Stimulated activated CD4-positive, alpha-beta T cell treated with anti-CD3 and anti-CD28 coated beads, TNF-alpha, amount 100 ng/mL, for 48 hours (primary cell): ENCODE data around the gene ERP44.
"Not testable (repeated sequence)": the region's sequence is repeated elsewhere in the genome, so short reads cannot be mapped to it uniquely, and the experiment has no call there.

Source experiments
- DNase-seq, 3 donors: peaks; one replicate each; pipeline ENCODE4 v3.0.0-alpha.2; 2020; ENCODE audit warnings: low read depth in 3 of 3

The ERP44 gene

DNA sequence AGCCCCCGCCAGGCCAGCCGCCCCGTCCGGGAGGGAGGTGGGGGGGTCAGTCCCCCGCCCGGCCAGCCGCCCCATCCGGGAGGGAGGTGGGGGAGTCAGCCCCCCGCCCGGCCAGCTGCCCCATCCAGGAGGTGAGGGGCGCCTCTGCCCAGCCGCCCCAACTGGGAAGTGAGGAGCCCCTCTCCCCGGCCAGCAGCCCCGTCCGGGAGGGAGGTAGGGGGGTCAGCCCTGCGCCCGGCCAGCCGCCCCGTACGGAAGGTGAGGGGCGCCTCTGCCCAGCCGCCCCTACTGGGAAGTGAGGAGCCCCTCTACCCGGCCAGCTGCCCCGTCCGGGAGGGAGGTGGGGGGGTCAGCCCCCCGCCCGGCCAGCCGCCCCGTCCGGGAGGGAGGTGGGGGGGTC lies 30.8 kb downstream of the ERP44 start:
- DNase-seq = not testable (repeated sequence)

DNA sequence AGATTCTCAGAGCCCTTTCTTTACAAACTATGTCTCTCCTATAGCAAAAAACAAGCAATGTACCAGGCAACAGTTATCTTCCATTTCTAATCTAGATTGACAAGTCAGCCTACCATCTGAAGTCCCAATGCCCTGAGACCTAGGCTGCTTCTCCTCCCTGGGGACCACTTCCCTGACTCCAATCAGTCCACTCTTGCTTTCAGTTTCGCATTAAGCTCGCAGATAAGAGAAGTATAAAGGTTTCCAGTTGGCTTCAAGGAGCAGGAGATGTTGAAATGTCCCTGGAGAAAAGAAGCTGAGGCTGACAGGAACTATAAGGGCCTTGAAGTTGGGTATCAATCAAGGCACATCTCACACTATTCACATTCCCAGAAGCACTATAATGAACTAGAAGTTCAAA lies 32.3 kb downstream of the ERP44 start:
- no peak for DNase-seq

- no peak for DNase-seq
These were observed 33.8 kb downstream of the ERP44 start for GRCh38 chr9:100064872-100065581.

DNA sequence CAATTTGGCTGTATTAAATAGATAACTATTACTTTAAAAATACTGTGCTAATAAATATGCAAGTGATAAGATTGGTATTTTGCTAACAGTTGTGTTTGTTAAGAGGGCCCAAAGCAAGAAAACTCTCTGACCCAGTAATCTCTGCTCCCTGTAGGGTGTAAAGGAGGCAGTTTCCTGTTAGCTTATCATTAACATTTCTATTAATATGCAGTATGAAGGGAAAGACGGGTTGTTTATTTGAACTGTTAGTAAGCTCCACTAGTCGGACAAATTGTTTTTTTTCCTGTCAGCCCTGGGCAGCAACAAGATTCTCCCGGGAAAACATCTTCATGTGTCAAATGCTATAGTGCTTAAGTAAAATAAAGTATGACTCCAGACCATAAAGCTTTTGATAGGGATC lies 35.6 kb downstream of the ERP44 start:
- no peak for DNase-seq

- not testable (repeated sequence) for DNase-seq
These were observed 36.1 kb downstream of the ERP44 start for GRCh38 chr9:100062683-100063082.

DNA sequence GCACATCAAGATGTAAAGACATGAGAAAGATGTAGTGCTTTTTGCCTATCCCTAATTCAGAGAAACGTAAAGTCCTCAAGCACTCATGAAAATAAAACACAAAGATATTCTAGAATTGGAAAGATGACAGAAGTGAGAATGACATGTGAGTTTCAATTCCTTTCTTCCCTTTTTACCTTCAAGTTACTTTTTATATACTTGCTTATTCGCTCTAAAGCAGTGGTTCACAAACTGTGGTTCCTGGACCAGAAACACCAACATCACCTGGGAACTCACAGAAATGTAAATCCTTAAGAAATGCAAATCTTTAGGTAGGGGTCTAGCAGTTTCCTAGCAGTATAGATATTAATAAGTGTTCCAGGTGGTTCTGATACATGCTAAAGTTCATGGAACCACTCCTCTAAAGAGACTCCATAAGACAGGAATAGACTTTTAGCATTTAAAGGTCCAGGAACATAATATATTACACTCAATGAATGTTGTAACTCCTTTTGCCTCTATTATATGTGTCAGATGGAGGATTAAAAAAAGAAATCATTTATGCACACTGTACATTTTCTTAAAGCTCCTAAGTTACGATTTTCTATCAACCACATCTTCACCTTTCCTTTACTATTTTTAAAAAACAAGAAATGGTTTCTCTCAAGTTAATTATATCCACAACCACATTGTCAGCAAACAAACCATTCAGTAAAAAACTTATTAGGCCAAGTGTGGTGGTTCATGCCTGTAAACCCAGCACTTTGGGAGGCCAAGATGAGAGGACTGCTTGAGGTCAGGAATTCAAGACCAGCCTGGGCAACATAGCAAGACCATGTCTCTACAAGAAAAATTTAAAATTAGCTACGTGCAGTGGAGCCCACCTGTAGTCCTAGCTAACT lies 39.9 kb downstream of the ERP44 start:
- DNase-seq = no peak

DNA sequence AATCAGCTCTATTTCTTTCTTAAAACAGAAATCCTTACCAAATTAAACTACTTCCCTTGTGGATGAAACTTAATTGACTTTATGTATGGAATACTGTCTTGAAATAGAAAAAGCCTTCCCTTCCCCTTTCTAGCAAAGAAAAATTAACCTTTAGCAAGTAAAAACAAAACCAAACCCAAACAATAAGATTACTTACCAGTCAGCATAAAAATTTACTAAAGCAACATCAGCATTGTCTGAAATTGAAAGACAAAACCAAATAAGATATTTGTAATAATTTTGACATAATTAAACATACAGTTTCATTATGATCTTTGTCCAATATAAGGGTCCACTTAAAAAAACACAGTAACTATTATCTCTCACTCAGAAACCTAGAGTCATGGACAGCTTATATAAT lies 41.2 kb downstream of the ERP44 start:
- no peak for DNase-seq

GRCh38 chr9:100056561-100056960 lies 42.2 kb downstream of the ERP44 start:
- no peak for DNase-seq

DNA sequence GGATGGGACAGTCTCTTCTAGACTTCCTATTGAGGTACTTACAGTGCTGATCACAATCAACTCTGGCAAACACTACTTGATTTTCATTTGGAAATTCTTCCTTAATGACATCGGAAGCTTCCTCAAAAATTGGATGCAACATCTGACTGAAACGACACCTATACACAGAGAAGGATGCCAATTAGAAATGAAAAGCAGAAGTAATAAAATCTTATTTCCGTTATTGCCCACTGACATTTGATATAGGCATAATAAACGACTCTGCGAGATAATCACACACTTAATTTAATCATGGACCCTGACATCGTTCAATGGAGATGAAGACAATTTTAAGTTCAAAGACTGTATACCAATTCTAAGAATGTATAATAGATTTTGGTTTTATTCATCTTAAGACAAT lies 46.4 kb downstream of the ERP44 start:
- DNase-seq = no peak

DNA sequence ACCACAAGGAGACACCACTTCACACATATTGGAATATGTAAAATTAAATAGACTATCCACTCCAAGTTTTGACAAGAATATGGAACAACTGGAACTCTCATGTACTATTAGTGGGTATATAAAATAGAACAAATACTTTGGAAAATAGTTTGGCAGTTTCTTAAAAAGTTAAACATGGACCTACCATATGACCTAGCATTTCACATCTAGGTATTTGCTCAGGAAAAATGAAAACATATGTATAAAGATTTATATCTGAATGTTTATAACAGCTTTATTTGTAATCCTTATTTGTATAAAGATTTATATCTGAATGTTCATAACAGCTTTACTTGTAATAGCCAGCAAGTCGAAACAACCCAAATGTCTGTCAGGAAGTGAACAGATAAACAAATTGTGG lies 49.2 kb downstream of the ERP44 start:
- DNase-seq = no peak

DNA sequence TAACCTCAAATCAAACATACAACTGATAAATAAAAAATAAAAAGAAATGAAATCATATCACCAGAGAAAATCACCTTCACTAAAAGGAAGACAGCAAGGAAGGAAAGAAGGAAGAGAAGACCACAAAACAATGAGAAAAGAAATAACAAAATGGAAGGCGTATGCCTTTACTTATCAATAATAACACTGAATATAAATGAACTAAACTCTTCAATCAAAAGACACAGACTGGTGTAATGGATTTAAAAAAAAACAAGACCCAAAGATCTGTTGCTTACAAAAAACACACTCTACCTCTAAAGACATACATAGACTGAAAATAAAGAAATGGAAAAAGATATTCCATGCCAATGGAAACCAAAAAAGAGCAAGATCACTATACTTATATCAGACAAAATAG lies 60.3 kb downstream of the ERP44 start:
- DNase-seq = no peak

DNA sequence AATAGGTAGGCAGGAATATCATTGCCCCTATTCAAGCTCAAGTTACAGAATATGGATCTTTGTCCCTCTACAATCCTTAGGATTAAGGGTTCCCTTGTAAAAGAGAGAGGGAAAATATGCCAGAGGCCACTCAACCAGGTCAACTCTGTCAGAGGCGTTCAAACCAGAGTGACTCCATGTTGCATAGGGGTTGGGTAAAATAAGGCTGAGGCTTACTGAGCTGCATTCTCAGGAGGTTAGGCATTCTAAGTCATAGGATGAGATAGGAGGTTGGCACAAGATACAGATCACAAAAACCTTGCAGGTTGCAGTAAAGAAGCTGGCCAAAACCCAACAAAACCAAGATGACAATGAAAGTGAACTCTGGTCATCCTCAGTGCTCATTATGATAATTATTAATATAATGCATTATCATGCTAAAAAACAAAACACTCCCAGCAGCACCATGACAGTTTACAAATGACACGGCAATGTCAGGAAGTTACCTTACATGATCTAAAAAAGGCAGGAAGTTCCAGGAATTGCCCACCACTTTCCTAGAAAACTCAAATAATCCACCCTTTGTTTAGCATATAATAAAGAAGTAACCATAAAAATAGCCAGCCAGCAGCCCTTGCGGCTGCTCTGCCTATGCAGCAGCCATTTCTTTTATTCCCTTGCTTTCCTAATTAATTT lies 64.8 kb downstream of the ERP44 start:
- no peak for DNase-seq

- no peak for DNase-seq
These were observed 68.3 kb downstream of the ERP44 start for GRCh38 chr9:100030548-100030947.

DNA sequence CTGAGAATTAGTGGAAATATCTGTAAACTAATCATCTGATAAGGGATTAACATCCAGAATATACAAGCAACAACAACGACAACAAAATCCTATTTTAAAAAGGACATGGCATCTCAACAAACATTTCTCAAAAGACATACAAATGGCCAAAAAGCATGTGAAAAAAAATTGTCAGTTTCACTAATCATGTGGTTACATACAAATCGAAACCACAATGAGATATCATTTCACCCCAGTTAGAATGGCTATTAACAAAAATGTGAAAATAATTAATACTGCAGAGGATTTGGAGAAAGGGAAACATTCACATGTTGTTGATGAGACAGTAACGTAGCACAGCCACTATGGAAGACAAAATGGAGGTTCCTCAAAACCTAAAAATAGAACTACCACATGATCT lies 69.5 kb downstream of the ERP44 start:
- no peak for DNase-seq

GRCh38 chr9:100028201-100028784 lies 70.5 kb downstream of the ERP44 start:
- peak; percentile 41 to 54 (median 47) for DNase-seq

- no peak for DNase-seq
These were observed 71.3 kb downstream of the ERP44 start for GRCh38 chr9:100027543-100027942.

DNA sequence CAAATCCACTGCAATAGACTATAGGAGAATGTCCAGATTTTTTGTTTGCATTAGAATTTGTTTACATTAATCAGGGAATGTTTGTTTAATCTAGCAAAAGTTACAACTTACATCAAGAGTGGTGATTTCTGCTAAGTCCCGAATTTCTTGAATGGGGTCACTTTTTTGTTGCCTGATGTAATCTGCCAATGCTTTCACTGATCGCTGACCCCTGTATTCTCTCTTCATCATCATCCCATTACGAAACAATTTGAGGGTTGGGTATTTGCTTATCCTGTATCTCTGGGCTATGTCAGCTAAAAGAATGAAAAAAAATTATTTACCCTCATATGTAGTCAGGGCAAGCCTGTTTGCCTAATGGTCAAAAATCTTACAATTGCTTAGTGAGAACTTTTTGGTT lies 76.9 kb downstream of the ERP44 start:
- no peak for DNase-seq

DNA sequence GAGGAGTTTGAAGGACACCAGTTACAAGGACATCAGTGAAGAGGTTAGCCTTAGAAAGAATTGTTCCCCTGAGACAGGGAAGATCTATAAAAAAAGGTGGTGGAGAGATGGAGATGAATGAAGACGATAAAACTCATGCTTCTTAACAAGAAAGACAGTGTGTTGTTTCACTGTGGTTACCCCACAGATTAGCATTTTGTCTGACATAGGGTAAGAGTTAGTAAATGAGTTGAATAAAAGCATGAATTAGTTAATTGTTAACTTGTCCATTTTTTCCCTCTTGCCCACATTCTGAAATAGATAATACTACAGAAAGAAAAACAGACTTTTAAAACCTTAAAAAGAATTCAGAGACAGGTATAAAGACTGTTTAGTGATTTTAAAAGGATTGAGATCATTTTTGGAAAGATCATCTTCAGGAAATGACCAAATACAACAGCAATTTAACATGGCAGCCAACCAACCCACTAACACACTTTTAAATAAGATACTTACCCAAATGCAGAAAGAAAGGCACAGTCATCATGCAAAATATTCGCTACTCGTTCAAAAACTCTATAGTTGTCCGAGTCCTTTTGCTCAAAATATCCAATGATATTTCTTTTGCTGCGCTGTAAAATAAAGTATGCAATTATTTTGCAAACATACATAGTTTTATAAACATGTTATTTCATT lies 78.5 kb downstream of the ERP44 start:
- DNase-seq = no peak

DNA sequence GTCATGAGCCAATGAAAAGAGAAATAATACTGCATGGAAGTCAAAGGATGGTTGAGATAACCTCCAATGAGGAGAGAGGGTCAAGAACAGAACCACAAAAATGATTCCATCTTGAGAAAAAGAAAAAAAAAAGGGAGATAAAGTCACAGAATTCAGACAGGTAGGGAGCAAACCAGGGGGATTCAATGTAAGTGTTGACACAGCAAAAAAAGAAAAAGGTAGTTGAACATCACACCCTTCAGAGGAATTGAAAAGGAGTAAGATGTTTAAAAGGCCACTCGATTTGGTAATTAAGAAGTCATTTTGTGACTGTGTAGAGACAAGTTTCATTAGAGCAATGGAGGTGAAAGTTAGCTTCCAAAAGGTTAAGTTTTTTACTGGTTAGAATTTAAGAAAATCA lies 79.3 kb downstream of the ERP44 start:
- no peak for DNase-seq

GRCh38 chr9:100014846-100015245 lies 84.0 kb downstream of the ERP44 start:
- DNase-seq = no peak

- DNase-seq = no peak
These were observed 85.2 kb downstream of the ERP44 start for GRCh38 chr9:100013573-100013972.

DNA sequence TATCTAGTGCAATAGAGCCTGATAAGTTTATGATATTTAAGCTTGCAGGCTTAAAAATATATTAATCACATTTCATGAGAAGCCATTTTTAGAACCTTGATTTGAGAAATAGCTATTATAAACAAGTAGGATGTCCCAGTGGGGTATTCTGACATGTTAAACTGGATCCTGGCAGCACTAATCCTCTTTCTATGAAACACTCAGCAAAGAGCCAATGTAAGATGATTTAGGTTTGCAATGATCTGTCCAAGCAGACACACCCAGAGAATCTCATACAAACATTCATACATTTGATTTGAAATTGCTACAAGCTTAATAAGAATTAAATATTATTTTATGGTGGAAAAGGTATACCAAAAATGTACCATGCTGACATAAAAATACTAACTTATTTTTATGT lies 86.5 kb downstream of the ERP44 start:
- DNase-seq = no peak
